Activated CD4-positive, alpha-beta T cell treated with anti-CD3 and anti-CD28 coated beads, Interleukin-2, amount 50 U/mL, for 1 hour (primary cell): Measurements from ENCODE around the gene PTPRO.

Experiments
- DNase-seq: peaks from one replicate; pipeline ENCODE4 v3.0.0-alpha.2; 2020

PTPRO gene

GRCh38 chr12:15458008-15458407 is 135.7 kb downstream of the PTPRO start:
- DNase-seq = no peak

- DNase-seq = no peak
These were observed 146.6 kb downstream of the PTPRO start for GRCh38 chr12:15468911-15469310.

GRCh38 chr12:15469356-15469755 is 147.0 kb downstream of the PTPRO start:
- DNase-seq = no peak

GRCh38 chr12:15472036-15472435 is 149.7 kb downstream of the PTPRO start:
- DNase-seq = no peak

GRCh38 chr12:15474766-15475165 is 152.5 kb downstream of the PTPRO start:
- no peak for DNase-seq

- no peak for DNase-seq
These were observed 155.5 kb downstream of the PTPRO start for GRCh38 chr12:15477761-15478160.

- no peak for DNase-seq
These were observed 159.5 kb downstream of the PTPRO start for GRCh38 chr12:15481846-15482245.

GRCh38 chr12:15485466-15485865 is 163.2 kb downstream of the PTPRO start:
- DNase-seq = no peak

- DNase-seq = no peak
These were observed 164.6 kb downstream of the PTPRO start for GRCh38 chr12:15486859-15487258.

- no peak for DNase-seq
These were observed 166.2 kb downstream of the PTPRO start for GRCh38 chr12:15488481-15488880.

GRCh38 chr12:15494329-15495046 is 172.2 kb downstream of the PTPRO start:
- no peak for DNase-seq

- DNase-seq = no peak
These were observed 173.4 kb downstream of the PTPRO start for GRCh38 chr12:15495746-15496145.

GRCh38 chr12:15496738-15497137 is 174.4 kb downstream of the PTPRO start:
- no peak for DNase-seq

GRCh38 chr12:15497671-15498292 is 175.5 kb downstream of the PTPRO start:
- no peak for DNase-seq

- DNase-seq = no peak
These were observed 179.9 kb downstream of the PTPRO start for GRCh38 chr12:15502211-15502610.

GRCh38 chr12:15505616-15506015 is 183.3 kb downstream of the PTPRO start:
- no peak for DNase-seq

- DNase-seq = no peak
These were observed 192.7 kb downstream of the PTPRO start for GRCh38 chr12:15515010-15515409.

- no peak for DNase-seq
These were observed 197.8 kb downstream of the PTPRO start for GRCh38 chr12:15520083-15520482.

- no peak for DNase-seq
These were observed 198.5 kb downstream of the PTPRO start for GRCh38 chr12:15520844-15521243.

GRCh38 chr12:15522574-15523187 is 200.4 kb downstream of the PTPRO start:
- no peak for DNase-seq

- no peak for DNase-seq
These were observed 203.1 kb downstream of the PTPRO start for GRCh38 chr12:15525441-15525840.

- no peak for DNase-seq
These were observed 203.7 kb downstream of the PTPRO start for GRCh38 chr12:15526033-15526432.

- no peak for DNase-seq
These were observed 205.1 kb downstream of the PTPRO start for GRCh38 chr12:15527201-15528080.
